DOHH2 (cell line): ENCODE data around the gene UXS1.

Experiments used
- CTCF ChIP-seq: fragments of 200-600 bp; sonication (generic); IDR thresholded peaks from one replicate; pipeline ENCODE4 v1.5.1; 2014; ENCODE audit warnings: antibody characterized with exemption, mild to moderate bottlenecking, low read depth, low read length; ENCODE audit not compliant: poor library complexity, severe bottlenecking
- EZH2phosphoT487 ChIP-seq: fragments of 200-600 bp; sonication (generic); IDR thresholded peaks from 2 replicates; pipeline ENCODE4 v1.6.1; 2017; ENCODE audit warnings: borderline replicate concordance, mild to moderate bottlenecking, antibody characterized with exemption, low read length, moderate library complexity, mixed read lengths

GRCh38 chr2:106068451-106068850, 125.7 kb downstream of the UXS1 start:
- TF ChIP-seq CTCF (no peak), EZH2phosphoT487 (no peak)
